Activated naive CD8-positive, alpha-beta T cell treated with anti-CD3 and anti-CD28 coated beads, Interleukin-2, amount 50 U/mL, for 24 hours (primary cell): ENCODE results near the gene C9.

ENCODE experiments used
- ATAC-seq: fragments of 150-1000 bp; cut with Tn5 transposase; one replicate; pipeline ENCODE4 v1.10.0; 2021
- DNase-seq: peaks from one replicate; pipeline ENCODE4 v3.0.0; 2021
- H3K27ac Mint-ChIP-seq: one replicate; pipeline ENCODE4 v1.8.0; 2021; ENCODE audit warnings: mild to moderate bottlenecking, mixed read lengths
- H3K27me3 Mint-ChIP-seq: one replicate; pipeline ENCODE4 v1.8.0; 2021; ENCODE audit warnings: mixed read lengths
- H3K36me3 Mint-ChIP-seq: one replicate; pipeline ENCODE4 v1.8.0; 2021; ENCODE audit warnings: low read depth, mixed read lengths
- H3K4me1 Mint-ChIP-seq: one replicate; pipeline ENCODE4 v1.8.0; 2021; ENCODE audit warnings: mixed read lengths
- H3K4me3 Mint-ChIP-seq: one replicate; pipeline ENCODE4 v1.8.0; 2021; ENCODE audit warnings: mild to moderate bottlenecking, moderate library complexity, mixed read lengths
- H3K9me3 Mint-ChIP-seq: one replicate; pipeline ENCODE4 v1.8.0; 2021; ENCODE audit warnings: mixed read lengths

The C9 gene

DNA sequence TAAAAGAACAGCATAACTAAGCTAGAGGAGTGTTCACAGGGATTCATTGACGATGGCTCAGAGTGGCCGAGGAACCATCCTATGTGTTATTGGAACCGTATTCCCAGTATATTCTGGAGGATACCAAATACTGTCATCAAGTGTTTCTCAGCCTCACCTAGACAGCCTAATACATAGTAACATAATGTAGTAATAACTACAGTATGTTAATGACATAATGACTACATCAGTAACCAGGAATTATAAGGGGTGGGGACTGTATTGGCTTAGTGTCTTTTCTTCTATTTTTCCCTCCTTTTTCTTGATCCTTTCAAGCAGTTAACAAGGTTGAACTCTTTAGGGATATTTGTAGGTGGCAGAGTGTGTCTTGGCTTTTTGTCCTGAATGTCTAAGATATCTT is 26.6 kb upstream of the C9 start:
- Mint-ChIP-seq H3K4me3 (no peak overlapping the region), H3K4me1 (no peaks in the 10 kb centered on the region)
- no peak for ATAC-seq

DNA sequence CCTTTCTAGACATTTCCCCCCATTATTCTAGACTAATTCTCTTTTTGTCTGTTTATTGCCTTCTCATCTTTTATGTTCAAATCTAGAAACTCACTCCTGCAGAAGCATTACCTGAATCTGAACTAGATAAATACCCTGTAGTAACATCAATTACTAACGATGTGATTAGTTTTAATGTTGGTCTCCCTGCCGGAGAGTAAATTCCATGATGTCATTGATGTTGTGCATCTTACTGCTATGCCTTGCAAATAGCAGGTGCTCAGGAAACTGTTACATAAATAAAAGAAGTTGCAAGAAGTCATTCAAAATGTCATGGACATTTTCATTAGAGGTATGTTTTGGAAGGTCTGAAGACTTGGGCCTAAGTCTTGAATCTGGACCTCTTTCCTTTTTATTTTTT is 23.0 kb upstream of the C9 start:
- H3K9me3 Mint-ChIP-seq, result no peaks in the 10 kb centered on the region
- no peaks in the 10 kb centered on the region for H3K27me3 Mint-ChIP-seq
- H3K36me3 Mint-ChIP-seq, result no peaks in the 10 kb centered on the region
- no peak for ATAC-seq
- H3K4me3 Mint-ChIP-seq, result no peak overlapping the region
- DNase-seq, result no peak
- no peak overlapping the region for H3K27ac Mint-ChIP-seq
- H3K4me1 Mint-ChIP-seq, result no peaks in the 10 kb centered on the region

More for the DNA sequence above, 26.6 kb upstream of the C9 start:
- no peak overlapping the region for H3K27ac Mint-ChIP-seq
- H3K9me3 Mint-ChIP-seq, result no peaks in the 10 kb centered on the region
- no peak for DNase-seq
- H3K36me3 Mint-ChIP-seq, result no peaks in the 10 kb centered on the region
- no peaks in the 10 kb centered on the region for H3K27me3 Mint-ChIP-seq

DNA sequence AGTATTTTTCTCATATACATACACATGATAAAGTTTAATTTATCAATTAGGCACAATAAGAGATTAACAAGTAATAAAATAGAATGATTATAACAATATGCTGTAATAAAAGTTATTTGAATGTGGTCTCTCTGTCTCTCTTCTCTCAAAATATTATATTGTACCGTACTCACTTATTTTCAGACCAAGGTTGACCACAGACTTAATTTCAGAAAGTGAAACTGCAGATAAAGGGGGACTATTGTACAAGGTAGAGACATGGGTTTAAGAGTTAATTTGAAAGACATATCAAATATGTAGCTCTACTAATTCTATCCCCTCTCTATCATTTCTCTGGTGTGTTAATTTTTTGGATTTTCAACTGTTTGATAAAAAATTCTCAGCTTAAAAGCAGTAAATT is 20.0 kb upstream of the C9 start:
- no peak for DNase-seq
- H3K27ac Mint-ChIP-seq, result no peak overlapping the region
- H3K4me1 Mint-ChIP-seq, result no peaks in the 10 kb centered on the region
- no peak overlapping the region for H3K4me3 Mint-ChIP-seq
- no peaks in the 10 kb centered on the region for H3K36me3 Mint-ChIP-seq
- H3K27me3 Mint-ChIP-seq, result no peaks in the 10 kb centered on the region
- no peak for ATAC-seq
- H3K9me3 Mint-ChIP-seq, result no peaks in the 10 kb centered on the region

DNA sequence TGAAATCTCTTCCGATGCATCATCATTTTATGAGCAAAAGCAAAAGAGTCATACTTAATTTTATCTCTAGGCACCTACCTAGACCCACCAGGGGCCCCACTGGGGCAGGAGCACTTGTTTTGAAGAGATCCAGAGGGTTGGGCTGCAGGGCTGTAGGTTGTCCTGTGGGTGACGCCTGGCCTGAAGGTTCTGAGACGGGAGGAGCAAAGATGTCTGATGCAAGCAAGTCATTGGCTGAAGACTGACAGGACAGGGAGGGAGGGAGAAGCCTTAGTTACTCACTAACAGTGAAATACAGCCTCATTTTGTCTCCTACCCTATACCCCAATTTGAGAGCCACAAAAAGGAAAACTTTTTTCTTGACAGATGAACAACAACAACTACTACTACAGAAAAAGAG is 17.1 kb upstream of the C9 start:
- no peak overlapping the region for H3K27ac Mint-ChIP-seq
- no peaks in the 10 kb centered on the region for H3K9me3 Mint-ChIP-seq
- DNase-seq (no peak), ATAC-seq (no peak)
- H3K27me3 Mint-ChIP-seq, result peaks cover 1% of the 10 kb centered on the region
- H3K36me3 Mint-ChIP-seq, result no peaks in the 10 kb centered on the region
- H3K4me1 Mint-ChIP-seq, result no peaks in the 10 kb centered on the region
- H3K4me3 Mint-ChIP-seq, result no peak overlapping the region

DNA sequence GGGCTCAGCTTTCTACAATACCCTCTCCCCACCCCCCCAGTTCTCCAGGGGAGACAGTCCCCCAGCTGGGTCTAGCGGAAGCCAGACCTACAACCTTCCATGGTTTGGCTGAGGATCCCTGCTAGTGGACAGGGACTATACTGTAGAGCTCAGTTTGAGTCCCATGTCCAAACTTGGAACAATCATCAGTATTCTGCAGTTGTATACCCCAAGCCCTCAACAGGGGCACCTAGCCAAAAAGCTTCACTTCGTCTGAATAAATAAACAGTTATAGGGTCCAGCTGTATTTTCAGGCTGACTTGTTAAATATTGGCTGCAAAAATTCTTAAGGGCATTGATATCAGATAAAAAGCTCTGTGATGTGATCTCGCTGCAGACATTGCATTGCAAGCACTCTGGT is 15.4 kb upstream of the C9 start:
- no peaks in the 10 kb centered on the region for H3K4me1 Mint-ChIP-seq
- no peaks in the 10 kb centered on the region for H3K36me3 Mint-ChIP-seq
- H3K27me3 Mint-ChIP-seq, result peaks cover 1% of the 10 kb centered on the region
- ATAC-seq (no peak), DNase-seq (no peak)
- H3K27ac Mint-ChIP-seq, result no peak overlapping the region
- H3K4me3 Mint-ChIP-seq, result no peak overlapping the region
- H3K9me3 Mint-ChIP-seq, result no peaks in the 10 kb centered on the region

DNA sequence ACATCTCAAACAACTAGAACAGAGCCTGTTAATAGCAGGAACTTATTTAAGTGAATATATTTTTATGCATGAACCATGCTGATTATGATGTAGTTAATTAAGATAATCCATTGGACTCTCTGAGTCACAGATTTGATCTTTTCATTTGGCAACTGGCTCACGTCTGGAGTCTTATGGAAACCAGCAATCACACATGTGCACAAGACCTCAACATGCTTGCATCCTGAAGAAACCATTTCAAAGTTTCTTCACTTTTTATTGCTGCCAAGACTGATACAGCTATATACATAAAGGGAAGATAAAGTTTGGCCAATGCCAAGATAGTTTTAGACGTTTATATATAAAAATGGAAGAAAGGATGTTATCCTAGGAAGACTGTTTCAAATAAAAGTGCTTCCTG is 13.3 kb upstream of the C9 start:
- Mint-ChIP-seq H3K9me3 (no peaks in the 10 kb centered on the region), H3K4me3 (no peak overlapping the region), H3K4me1 (no peaks in the 10 kb centered on the region), H3K27me3 (peaks cover 1% of the 10 kb centered on the region), H3K36me3 (no peaks in the 10 kb centered on the region), H3K27ac (no peak overlapping the region)
- no peak for ATAC-seq
- DNase-seq, result no peak

GRCh38 chr5:39376293-39376714 is 12.0 kb upstream of the C9 start:
- H3K27ac Mint-ChIP-seq, result no peak overlapping the region
- no peaks in the 10 kb centered on the region for H3K9me3 Mint-ChIP-seq
- DNase-seq, result peak; percentile 22
- H3K4me3 Mint-ChIP-seq, result no peak overlapping the region
- ATAC-seq, result no peak
- peaks cover 1% of the 10 kb centered on the region for H3K27me3 Mint-ChIP-seq
- no peaks in the 10 kb centered on the region for H3K36me3 Mint-ChIP-seq
- H3K4me1 Mint-ChIP-seq, result no peaks in the 10 kb centered on the region

DNA sequence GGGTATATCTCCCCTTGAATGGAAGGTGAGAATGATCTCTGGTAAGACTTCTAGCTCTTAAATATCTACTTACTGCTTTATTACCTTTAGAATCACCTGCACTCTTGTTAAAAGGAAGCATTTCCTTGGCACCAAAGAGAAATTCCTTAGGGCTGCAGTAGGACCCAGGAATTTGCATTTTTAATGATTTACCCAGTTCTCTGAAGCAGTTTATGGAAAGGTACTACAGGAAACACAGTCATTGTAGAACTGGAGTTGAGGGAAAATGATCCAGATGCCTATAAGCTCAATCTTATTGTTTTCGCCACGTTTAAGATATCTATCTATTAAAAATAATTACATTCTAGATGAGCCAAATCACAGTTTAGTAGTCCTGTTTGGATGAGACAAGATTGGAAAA is 9.5 kb upstream of the C9 start:
- H3K4me3 Mint-ChIP-seq, result no peak overlapping the region
- no peak overlapping the region for H3K27ac Mint-ChIP-seq
- DNase-seq (no peak), ATAC-seq (no peak)
- peaks cover 2% of the 10 kb centered on the region for H3K4me1 Mint-ChIP-seq
- peaks cover 1% of the 10 kb centered on the region for H3K27me3 Mint-ChIP-seq
- no peaks in the 10 kb centered on the region for H3K9me3 Mint-ChIP-seq
- no peaks in the 10 kb centered on the region for H3K36me3 Mint-ChIP-seq

DNA sequence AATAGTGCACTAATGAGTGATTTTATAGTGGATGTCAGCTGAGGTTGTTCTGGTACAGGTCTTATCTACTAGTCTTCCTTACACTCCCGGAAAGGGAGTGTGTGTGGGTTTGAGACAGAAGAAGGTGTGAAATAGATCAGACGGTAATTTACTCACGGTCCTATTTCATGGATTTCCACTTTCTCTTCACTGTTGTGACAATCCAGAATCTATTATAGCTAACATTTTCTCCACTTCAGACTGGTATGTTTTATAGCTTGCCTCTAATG is 7.0 kb upstream of the C9 start:
- Mint-ChIP-seq H3K27me3 (peaks cover 2% of the 10 kb centered on the region), H3K36me3 (no peaks in the 10 kb centered on the region), H3K4me3 (no peak overlapping the region), H3K4me1 (peaks cover 3% of the 10 kb centered on the region), H3K27ac (no peak overlapping the region), H3K9me3 (no peaks in the 10 kb centered on the region)
- ATAC-seq (no peak), DNase-seq (no peak)

GRCh38 chr5:39370555-39371366 is 6.5 kb upstream of the C9 start:
- DNase-seq (no peak), ATAC-seq (no peak)
- H3K4me3 Mint-ChIP-seq, result no peak overlapping the region
- H3K27ac Mint-ChIP-seq, result no peak overlapping the region
- H3K4me1 Mint-ChIP-seq, result peaks cover 3% of the 10 kb centered on the region
- H3K36me3 Mint-ChIP-seq, result no peaks in the 10 kb centered on the region
- H3K9me3 Mint-ChIP-seq, result no peaks in the 10 kb centered on the region
- H3K27me3 Mint-ChIP-seq, result peaks cover 2% of the 10 kb centered on the region

GRCh38 chr5:39369123-39369815 is 5.0 kb upstream of the C9 start:
- no peak for DNase-seq
- Mint-ChIP-seq H3K4me3 (no peak overlapping the region), H3K27me3 (peaks cover 2% of the 10 kb centered on the region), H3K27ac (no peak overlapping the region), H3K36me3 (no peaks in the 10 kb centered on the region), H3K4me1 (peaks cover 3% of the 10 kb centered on the region), H3K9me3 (no peaks in the 10 kb centered on the region)
- ATAC-seq, result no peak

DNA sequence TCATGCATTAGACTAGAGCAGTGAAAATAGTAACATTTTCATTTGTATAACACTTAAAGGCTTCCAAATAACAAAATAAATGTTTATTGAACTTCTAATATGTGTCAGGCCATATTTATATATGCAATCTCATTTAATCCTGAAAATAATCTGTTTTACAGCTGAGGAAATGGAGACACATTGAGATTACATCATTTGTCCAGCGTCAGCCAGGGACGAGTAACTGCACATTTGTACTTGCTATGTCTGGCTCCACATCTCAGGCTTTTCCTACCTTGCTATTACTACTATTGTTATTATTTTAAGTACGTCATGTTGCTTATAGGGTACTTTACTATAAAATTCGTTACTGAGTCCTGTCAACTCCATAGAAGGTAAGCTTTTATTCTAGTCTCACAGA is 3.8 kb upstream of the C9 start:
- ATAC-seq, result no peak
- DNase-seq, result no peak
- no peak overlapping the region for H3K4me3 Mint-ChIP-seq
- H3K9me3 Mint-ChIP-seq, result no peaks in the 10 kb centered on the region
- peaks cover 2% of the 10 kb centered on the region for H3K27me3 Mint-ChIP-seq
- no peaks in the 10 kb centered on the region for H3K36me3 Mint-ChIP-seq
- peaks cover 3% of the 10 kb centered on the region for H3K4me1 Mint-ChIP-seq
- H3K27ac Mint-ChIP-seq, result no peak overlapping the region

DNA sequence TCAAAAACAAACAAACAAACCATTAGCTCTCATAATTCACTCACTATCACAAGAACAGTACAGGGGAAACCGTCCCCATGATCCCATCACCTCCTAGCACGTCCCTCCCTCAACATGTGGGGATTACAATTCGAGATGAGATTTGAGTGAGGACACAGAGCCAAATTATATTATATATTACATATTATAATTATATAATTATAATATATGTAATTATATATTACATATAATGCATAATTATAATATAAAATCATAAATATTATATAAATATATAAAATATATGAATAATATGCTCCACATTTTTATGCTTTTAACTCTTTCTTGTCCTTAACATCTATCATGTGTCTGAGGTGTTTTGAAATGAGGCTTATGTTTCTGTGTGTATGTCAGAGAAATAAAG is 3.4 kb upstream of the C9 start:
- Mint-ChIP-seq H3K27ac (no peak overlapping the region), H3K4me3 (no peak overlapping the region), H3K36me3 (no peaks in the 10 kb centered on the region), H3K9me3 (no peaks in the 10 kb centered on the region), H3K4me1 (peaks cover 3% of the 10 kb centered on the region), H3K27me3 (peaks cover 2% of the 10 kb centered on the region)
- ATAC-seq (no peak), DNase-seq (no peak)

DNA sequence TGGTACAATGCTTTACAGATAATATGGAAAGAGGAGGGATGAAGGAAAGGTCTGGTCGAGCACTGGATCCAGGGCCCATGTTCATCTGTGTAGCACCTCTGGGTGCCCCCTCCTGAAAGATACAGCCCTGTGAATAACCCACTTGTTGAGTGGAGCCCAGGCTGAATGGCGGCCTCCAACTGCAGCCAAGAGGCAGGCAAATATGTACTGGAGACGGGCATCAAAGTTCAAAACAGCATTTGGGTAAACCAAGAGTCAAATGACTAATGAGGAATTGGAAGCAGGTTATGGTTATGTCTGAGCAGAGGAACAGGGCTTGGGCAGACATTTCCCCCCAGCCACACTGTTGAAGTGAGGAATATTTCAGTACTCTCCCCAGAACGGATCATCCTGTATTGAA is 1.1 kb downstream of the C9 start:
- no peak for ATAC-seq

DNA sequence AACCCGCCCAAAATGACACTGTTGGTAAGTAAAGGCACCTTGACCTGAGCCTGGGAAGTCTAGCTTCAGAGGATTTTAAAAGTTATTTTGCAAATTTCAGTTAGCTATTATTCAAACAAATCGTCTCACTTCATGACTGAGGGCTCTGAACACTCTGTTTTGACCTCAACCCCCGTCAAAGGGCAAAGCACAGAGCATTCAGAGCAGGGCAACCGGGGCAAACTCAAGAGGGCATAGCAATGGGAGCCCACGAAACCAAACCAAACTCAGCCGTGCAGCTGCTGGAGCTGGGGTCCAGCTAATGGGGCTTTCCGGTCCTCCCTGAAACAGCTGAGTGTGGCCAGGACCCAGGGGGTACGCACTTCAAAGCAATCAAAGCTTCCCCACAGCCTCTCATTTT is 1.6 kb downstream of the C9 start:
- no peaks in the 10 kb centered on the region for H3K4me1 Mint-ChIP-seq
- H3K9me3 Mint-ChIP-seq, result no peaks in the 10 kb centered on the region
- peaks cover 2% of the 10 kb centered on the region for H3K27me3 Mint-ChIP-seq
- H3K36me3 Mint-ChIP-seq, result no peaks in the 10 kb centered on the region
- DNase-seq, result no peak
- ATAC-seq, result no peak
- no peak overlapping the region for H3K4me3 Mint-ChIP-seq
- H3K27ac Mint-ChIP-seq, result no peak overlapping the region

More for the DNA sequence above, 1.1 kb downstream of the C9 start:
- Mint-ChIP-seq H3K27me3 (peaks cover 2% of the 10 kb centered on the region), H3K4me1 (no peaks in the 10 kb centered on the region), H3K27ac (no peak overlapping the region), H3K9me3 (no peaks in the 10 kb centered on the region), H3K4me3 (no peak overlapping the region), H3K36me3 (no peaks in the 10 kb centered on the region)
- DNase-seq, result no peak
